GM21381 (cell line): ENCODE measurements around the gene ZBTB40.

Experiments used
- ATAC-seq: cut with Tn5 transposase; IDR thresholded peaks from one replicate; pipeline ENCODE4 v1.9.1; 2021; ENCODE audit warnings: mild to moderate bottlenecking, moderate library complexity; ENCODE audit not compliant: unreplicated experiment

The ZBTB40 gene

GRCh38 chr1:22470227-22470626 lies 18.6 kb downstream of the ZBTB40 start:
- ATAC-seq, result no peak

- no peak for ATAC-seq
Measured at GRCh38 chr1:22471078-22471477, 19.4 kb downstream of the ZBTB40 start.

- no peak for ATAC-seq
Measured at GRCh38 chr1:22471610-22472009, 20.0 kb downstream of the ZBTB40 start.

GRCh38 chr1:22472596-22472995 lies 20.9 kb downstream of the ZBTB40 start:
- ATAC-seq, result no peak

GRCh38 chr1:22473952-22474351 lies 22.3 kb downstream of the ZBTB40 start:
- ATAC-seq, result no peak

GRCh38 chr1:22476566-22476965 lies 24.9 kb downstream of the ZBTB40 start:
- ATAC-seq, result no peak

GRCh38 chr1:22483121-22483520 lies 31.5 kb downstream of the ZBTB40 start:
- ATAC-seq, result no peak

GRCh38 chr1:22484706-22485345 lies 33.2 kb downstream of the ZBTB40 start:
- no peak for ATAC-seq

- no peak for ATAC-seq
Measured at GRCh38 chr1:22485431-22485830, 33.8 kb downstream of the ZBTB40 start.

- no peak for ATAC-seq
Measured at GRCh38 chr1:22487781-22488180, 36.1 kb downstream of the ZBTB40 start.

- ATAC-seq, result no peak
Measured at GRCh38 chr1:22488319-22488718, 36.7 kb downstream of the ZBTB40 start.

- ATAC-seq, result no peak
Measured at GRCh38 chr1:22489278-22489677, 37.6 kb downstream of the ZBTB40 start.

- ATAC-seq, result no peak
Measured at GRCh38 chr1:22489823-22490222, 38.2 kb downstream of the ZBTB40 start.

GRCh38 chr1:22490309-22490708 lies 38.7 kb downstream of the ZBTB40 start:
- ATAC-seq, result no peak

- ATAC-seq, result no peak
Measured at GRCh38 chr1:22491995-22492715, 40.5 kb downstream of the ZBTB40 start.

- no peak for ATAC-seq
Measured at GRCh38 chr1:22494144-22494543, 42.5 kb downstream of the ZBTB40 start.

- no peak for ATAC-seq
Measured at GRCh38 chr1:22494943-22495579, 43.4 kb downstream of the ZBTB40 start.

- ATAC-seq, result no peak
Measured at GRCh38 chr1:22496536-22497160, 45.0 kb downstream of the ZBTB40 start.

- no peak for ATAC-seq
Measured at GRCh38 chr1:22498463-22498862, 46.8 kb downstream of the ZBTB40 start.

GRCh38 chr1:22500058-22500457 lies 48.4 kb downstream of the ZBTB40 start:
- no peak for ATAC-seq

- ATAC-seq, result no peak
Measured at GRCh38 chr1:22500471-22500870, 48.8 kb downstream of the ZBTB40 start.

GRCh38 chr1:22502202-22502601 lies 50.6 kb downstream of the ZBTB40 start:
- ATAC-seq, result no peak
